ENCODE measurements around the gene APOL4.
"Not testable (repeated sequence)": the region's sequence is repeated elsewhere in the genome, so short reads cannot be mapped to it uniquely, and the experiment has no call there.

The APOL4 gene

GRCh38 chr22:36218648-36219193 lies 17.1 kb upstream of the APOL4 start:
- in situ Hi-C loops (cut with HindIII; ENCODE audit: low sequenced_read_pairs) = no loop called here
- H3K4me3 ChIP-seq (ENCODE audit: low read depth, low read length) = no peak overlapping the region
- TF ChIP-seq, protein P1, sequence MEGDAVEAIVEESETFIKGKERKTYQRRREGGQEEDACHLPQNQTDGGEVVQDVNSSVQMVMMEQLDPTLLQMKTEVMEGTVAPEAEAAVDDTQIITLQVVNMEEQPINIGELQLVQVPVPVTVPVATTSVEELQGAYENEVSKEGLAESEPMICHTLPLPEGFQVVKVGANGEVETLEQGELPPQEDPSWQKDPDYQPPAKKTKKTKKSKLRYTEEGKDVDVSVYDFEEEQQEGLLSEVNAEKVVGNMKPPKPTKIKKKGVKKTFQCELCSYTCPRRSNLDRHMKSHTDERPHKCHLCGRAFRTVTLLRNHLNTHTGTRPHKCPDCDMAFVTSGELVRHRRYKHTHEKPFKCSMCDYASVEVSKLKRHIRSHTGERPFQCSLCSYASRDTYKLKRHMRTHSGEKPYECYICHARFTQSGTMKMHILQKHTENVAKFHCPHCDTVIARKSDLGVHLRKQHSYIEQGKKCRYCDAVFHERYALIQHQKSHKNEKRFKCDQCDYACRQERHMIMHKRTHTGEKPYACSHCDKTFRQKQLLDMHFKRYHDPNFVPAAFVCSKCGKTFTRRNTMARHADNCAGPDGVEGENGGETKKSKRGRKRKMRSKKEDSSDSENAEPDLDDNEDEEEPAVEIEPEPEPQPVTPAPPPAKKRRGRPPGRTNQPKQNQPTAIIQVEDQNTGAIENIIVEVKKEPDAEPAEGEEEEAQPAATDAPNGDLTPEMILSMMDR (IDR thresholded peaks at IDR 0.05; ENCODE audit: low read depth, low read length) = no peak
- DNase-seq (ENCODE audit: low read depth, low spot score) = no peak

DNA sequence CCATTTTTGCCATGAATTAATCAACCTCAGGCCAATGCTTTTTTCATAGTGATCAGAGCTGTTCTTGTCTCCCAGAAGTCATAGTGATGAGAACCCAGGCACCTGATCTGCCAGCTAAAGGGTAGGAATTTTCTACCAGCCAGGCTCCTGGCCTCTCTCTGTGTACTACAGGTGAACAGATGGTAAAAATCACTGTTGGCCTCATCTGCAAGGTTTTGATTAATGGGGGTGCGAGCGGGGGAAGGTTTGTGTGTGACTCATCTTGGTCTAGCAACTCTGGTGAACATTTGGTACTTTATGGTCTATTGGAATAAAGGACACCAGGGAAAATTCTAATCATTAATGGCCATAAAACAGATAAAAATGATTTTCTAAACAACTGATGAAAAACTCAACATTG lies 14.4 kb upstream of the APOL4 start:
- TF ChIP-seq, protein P1 (IDR thresholded peaks at IDR 0.05; ENCODE audit: low read depth, low read length) = no peak
- H3K4me3 ChIP-seq (ENCODE audit: low read depth, low read length) = no peak overlapping the region
- in situ Hi-C loops (cut with HindIII; ENCODE audit: low sequenced_read_pairs) = no loop called here
- no peak for DNase-seq (ENCODE audit: low read depth, low spot score)

GRCh38 chr22:36213586-36213985 lies 12.0 kb upstream of the APOL4 start:
- TF ChIP-seq, protein P1 (IDR thresholded peaks at IDR 0.05; ENCODE audit: low read depth, low read length) = no peak
- in situ Hi-C loops (cut with HindIII; ENCODE audit: low sequenced_read_pairs) = no loop called here
- DNase-seq (ENCODE audit: low read depth, low spot score) = no peak
- no peak overlapping the region for H3K4me3 ChIP-seq (ENCODE audit: low read depth, low read length)

DNA sequence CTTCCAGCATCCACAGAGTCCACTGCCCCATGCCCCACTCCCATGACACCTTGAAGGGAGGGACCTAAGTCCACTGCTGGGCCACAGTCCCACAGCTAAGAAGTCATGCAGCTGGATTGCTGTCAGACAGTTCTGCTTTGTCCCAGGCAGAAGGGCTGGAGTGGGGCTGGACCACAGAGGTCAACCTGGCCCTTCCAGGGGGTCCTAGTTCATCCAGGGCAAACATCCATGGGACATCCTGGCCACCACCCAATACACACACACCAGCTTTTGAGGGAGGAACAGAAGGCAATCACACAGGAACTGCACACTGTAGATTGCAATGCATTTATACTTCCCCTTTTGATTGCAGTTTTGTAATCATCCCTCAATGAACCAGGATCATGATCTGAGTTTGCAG lies 11.3 kb upstream of the APOL4 start:
- no peak overlapping the region for H3K4me3 ChIP-seq (ENCODE audit: low read depth, low read length)
- TF ChIP-seq, protein P1 (IDR thresholded peaks at IDR 0.05; ENCODE audit: low read depth, low read length) = no peak
- DNase-seq (ENCODE audit: low read depth, low spot score) = no peak
- in situ Hi-C loops (cut with HindIII; ENCODE audit: low sequenced_read_pairs) = no loop called here

DNA sequence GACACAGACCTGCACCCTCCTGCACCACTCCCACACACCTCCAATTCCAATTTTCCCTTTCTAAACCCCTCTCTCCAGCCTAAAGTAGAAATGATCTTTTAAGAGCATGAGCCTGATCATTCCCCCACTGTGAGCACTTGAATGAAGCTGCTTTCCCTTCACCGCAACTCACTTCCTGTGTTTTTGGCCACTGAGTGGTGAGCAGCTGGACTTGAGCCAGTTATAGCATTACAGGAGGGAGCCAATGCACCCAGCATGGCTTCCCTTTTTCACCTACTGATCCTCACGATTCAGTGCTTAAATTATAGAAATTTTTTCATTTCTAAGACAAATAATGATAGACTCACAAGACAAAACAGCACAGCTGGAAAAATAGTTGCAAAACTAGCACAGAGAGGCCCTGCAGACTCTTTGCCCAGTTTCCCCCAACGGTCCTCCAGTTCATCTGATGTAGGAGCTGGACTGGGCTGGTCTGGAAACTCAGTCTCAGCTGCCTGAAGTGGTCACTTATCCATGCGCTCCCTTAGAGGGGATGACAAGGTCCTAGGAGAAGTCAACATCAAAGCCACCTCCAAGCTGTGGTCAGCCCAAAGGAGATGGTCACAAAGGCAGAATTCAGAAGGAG lies 9.7 kb upstream of the APOL4 start:
- no peak overlapping the region for H3K4me3 ChIP-seq (ENCODE audit: low read depth, low read length)
- peak; percentile 77 for DNase-seq (ENCODE audit: low read depth, low spot score)
- TF ChIP-seq, protein P1 (IDR thresholded peaks at IDR 0.05; ENCODE audit: low read depth, low read length) = no peak
- in situ Hi-C loops (cut with HindIII; ENCODE audit: low sequenced_read_pairs) = no loop called here

- TF ChIP-seq, protein P1 (IDR thresholded peaks at IDR 0.05; ENCODE audit: low read depth, low read length) = no peak
- H3K4me3 ChIP-seq (ENCODE audit: low read depth, low read length) = no peak overlapping the region
- DNase-seq (ENCODE audit: low read depth, low spot score) = no peak
- in situ Hi-C loops (cut with HindIII; ENCODE audit: low sequenced_read_pairs) = no loop called here
Measured at GRCh38 chr22:36210224-36210623, 8.6 kb upstream of the APOL4 start.

GRCh38 chr22:36209488-36209908 lies 7.9 kb upstream of the APOL4 start:
- H3K4me3 ChIP-seq (ENCODE audit: low read depth, low read length); in situ Hi-C loops (cut with HindIII; ENCODE audit: low sequenced_read_pairs); DNase-seq (ENCODE audit: low read depth, low spot score): not testable (repeated sequence)

Data from astrocyte of the spinal cord (primary cell).